CD14-positive monocyte (primary cell): ENCODE results near the gene ENPP5. TPM values are rescaled to one million over a fixed set of nuclear protein-coding genes. Genes with fewer than 3 reads are reported as not detected.

ENCODE experiments used
- DNase-seq, 3 donors: peaks; one replicate each; pipeline ENCODE4 v3.0.0-alpha.2; 2011 to 2022
- H2AFZ ChIP-seq: 2 replicates; pipeline ENCODE4 v1.6.0; 2012; ENCODE audit warnings: mild to moderate bottlenecking, low read depth, low read length, inconsistent platforms; ENCODE audit not compliant: insufficient read depth, poor library complexity, severe bottlenecking
- H3K27ac ChIP-seq, 2 donors: 1 replicate in 1 of 2; 2 replicates in 1 of 2; pipeline ENCODE4 v1.5.1; 2012 to 2013; ENCODE audit warnings: low read length in 2 of 2, control low read depth in 1 of 2, inconsistent platforms in 1 of 2, low read depth in 1 of 2, mild to moderate bottlenecking in 1 of 2
- H3K27me3 ChIP-seq, 2 donors: one replicate each; pipeline versions ENCODE4 v1.6.0 to v1.6.1; 2011 to 2013; ENCODE audit warnings: low read length in 2 of 2; ENCODE audit not compliant: control insufficient read depth in 2 of 2, insufficient read depth in 2 of 2
- H3K36me3 ChIP-seq, 2 donors: replicated peaks in 1 of 2; 1 replicate in 1 of 2; 2 replicates in 1 of 2; pipeline versions ENCODE4 v1.5.1 to v1.6.1; 2012 to 2013; ENCODE audit warnings: low read length in 2 of 2, control low read depth in 1 of 2, inconsistent platforms in 1 of 2, mild to moderate bottlenecking in 1 of 2; ENCODE audit not compliant: insufficient read depth in 2 of 2, control insufficient read depth in 1 of 2
- H3K4me1 ChIP-seq, 2 donors: 1 replicate in 1 of 2; 2 replicates in 1 of 2; pipeline versions ENCODE4 v1.5.1 to v1.6.1; 2012 to 2013; ENCODE audit warnings: low read length in 2 of 2, control low read depth in 1 of 2, inconsistent platforms in 1 of 2, mild to moderate bottlenecking in 1 of 2, moderate library complexity in 1 of 2; ENCODE audit not compliant: insufficient read depth in 2 of 2, control insufficient read depth in 1 of 2
- H3K4me2 ChIP-seq: replicated peaks from 2 replicates; pipeline ENCODE3; 2012; ENCODE audit warnings: low read length, moderate library complexity, mild to moderate bottlenecking; ENCODE audit not compliant: poor library complexity, severe bottlenecking; ENCODE audit errors: extremely low read depth
- H3K4me3 ChIP-seq, 3 experiments: fragments of 200-600 bp in 1 of 3; sonication (generic) in 1 of 3; replicated peaks in 1 of 3; 1 replicate in 2 of 3; 2 replicates in 1 of 3; pipeline ENCODE4 v1.5.1; 2011 to 2013; ENCODE audit warnings: low read length in 3 of 3, mild to moderate bottlenecking in 3 of 3, control low read depth in 2 of 3, low read depth in 2 of 3, inconsistent platforms in 1 of 3, moderate library complexity in 1 of 3
- H3K79me2 ChIP-seq: 2 replicates; pipeline ENCODE4 v1.6.0; 2012; ENCODE audit warnings: mild to moderate bottlenecking, control low read depth, inconsistent platforms, low read length, moderate library complexity; ENCODE audit not compliant: insufficient read depth
- H3K9ac ChIP-seq: 2 replicates; pipeline ENCODE4 v1.6.0; 2017; ENCODE audit warnings: low read length, mild to moderate bottlenecking; ENCODE audit not compliant: insufficient read depth, poor library complexity, severe bottlenecking
- H3K9me3 ChIP-seq, 2 donors: replicated peaks in 1 of 2; 1 replicate in 1 of 2; 2 replicates in 1 of 2; pipeline versions ENCODE4 v1.5.1 to v1.6.1; 2012 to 2013; ENCODE audit warnings: low read length in 2 of 2, control low read depth in 1 of 2; ENCODE audit not compliant: control insufficient read depth in 1 of 2, insufficient read depth in 1 of 2
- H4K20me1 ChIP-seq: 2 replicates; pipeline ENCODE4 v1.6.0; 2012; ENCODE audit warnings: mild to moderate bottlenecking, low read length, control low read depth, moderate library complexity; ENCODE audit not compliant: insufficient read depth
- H3K27ac Mint-ChIP-seq, 7 donors: one replicate each; pipeline ENCODE4 v1.8.0; 2020; ENCODE audit warnings: mild to moderate bottlenecking in 7 of 7, mixed read lengths in 7 of 7, moderate library complexity in 6 of 7, inconsistent platforms in 2 of 7
- H3K27me3 Mint-ChIP-seq, 3 donors: one replicate each; pipeline ENCODE4 v1.8.0; 2021 to 2022; ENCODE audit warnings: low read depth in 3 of 3, mild to moderate bottlenecking in 3 of 3, mixed read lengths in 3 of 3, moderate library complexity in 3 of 3, inconsistent platforms in 1 of 3
- H3K36me3 Mint-ChIP-seq, 2 donors: one replicate each; pipeline ENCODE4 v1.8.0; 2020; ENCODE audit warnings: mixed read lengths in 2 of 2, inconsistent platforms in 1 of 2, mild to moderate bottlenecking in 1 of 2
- H3K4me1 Mint-ChIP-seq: one replicate; pipeline ENCODE4 v1.8.0; 2020; ENCODE audit warnings: mild to moderate bottlenecking, mixed read lengths
- H3K4me3 Mint-ChIP-seq, 2 donors: one replicate each; pipeline ENCODE4 v1.8.0; 2020; ENCODE audit warnings: mild to moderate bottlenecking in 2 of 2, mixed read lengths in 2 of 2, moderate library complexity in 1 of 2
- H3K9me3 Mint-ChIP-seq, 7 donors: one replicate each; pipeline ENCODE4 v1.8.0; 2020 to 2022; ENCODE audit warnings: mixed read lengths in 7 of 7, mild to moderate bottlenecking in 6 of 7, moderate library complexity in 6 of 7, inconsistent platforms in 2 of 7
- WGBS: methylation state at CpG from one replicate; pipeline ENCODE4 v1.1.5; 2013; ENCODE audit warnings: missing lambda C conversion rate; ENCODE audit not compliant: insufficient coverage; 5-methylcytosine and 5-hydroxymethylcytosine counted together
- intact Hi-C, 2 donors: fragments of 100-400 bp; cut with micrococcal nuclease; formaldehyde crosslinking; loops; one replicate each; pipeline versions ENCODE4 v1.15.0 to v1.15.1; 2023
- polyA plus RNA-seq, 3 donors: library from polyadenylated mRNA; depleted of rRNA in 1 of 3; unstranded in 2 of 3; stranded (reverse) in 1 of 3; fragments of 300-500 nt in 2 of 3; fragments of >200 nt in 1 of 3; fragmentation: Illumina TruSeq in 2 of 3; gene quantifications; 1 replicate in 2 of 3; 2 replicates in 1 of 3; pipeline ENCODE4 v1.2.3, GENCODE V29; 2012 to 2021
- TF ChIP-seq, protein P1 (sequence below): fragments of 200-600 bp; IDR thresholded peaks from one replicate; pipeline ENCODE4 v1.8.0; 2022; ENCODE audit warnings: antibody characterized with exemption, mild to moderate bottlenecking

Gene ENPP5
- polyA plus RNA-seq, 3 donors: not detected

DNA sequence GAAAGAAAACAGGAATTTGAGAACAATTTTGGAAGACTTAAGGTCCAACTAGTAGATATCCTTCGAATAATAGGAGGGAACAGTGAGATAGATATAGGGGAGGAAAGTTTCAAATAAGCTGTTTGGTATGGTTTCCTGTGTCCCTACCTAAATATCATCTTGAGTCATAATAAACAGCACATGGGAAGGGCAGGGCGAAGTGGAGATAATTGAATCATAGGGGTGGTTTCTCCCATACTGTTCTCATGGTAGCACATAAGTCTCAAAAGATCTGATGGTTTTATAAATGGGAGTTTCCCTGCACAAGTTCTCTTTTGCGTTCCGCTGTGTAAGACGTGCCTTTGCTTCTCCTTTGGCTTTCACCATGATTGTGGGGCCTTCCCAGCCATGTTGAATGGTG lies 39.5 kb upstream of the ENPP5 start:
- Mint-ChIP-seq H3K9me3 (peaks cover 0 to 2% (median 0%) of the 10 kb centered on the region in 7 donors), H3K4me3 (no peak overlapping the region), H3K27ac (no peak overlapping the region), H3K36me3 (no peaks in the 10 kb centered on the region), H3K4me1 (peaks cover 2% of the 10 kb centered on the region), H3K27me3 (peaks cover 0 to 2% (median 0%) of the 10 kb centered on the region in 3 donors)
- H3K9me3 ChIP-seq: no peaks in the 10 kb centered on the region
- no peak overlapping the region for H3K27ac ChIP-seq
- no peak overlapping the region for H3K4me2 ChIP-seq
- H3K27me3 ChIP-seq: no peaks in the 10 kb centered on the region
- TF ChIP-seq, protein P1, sequence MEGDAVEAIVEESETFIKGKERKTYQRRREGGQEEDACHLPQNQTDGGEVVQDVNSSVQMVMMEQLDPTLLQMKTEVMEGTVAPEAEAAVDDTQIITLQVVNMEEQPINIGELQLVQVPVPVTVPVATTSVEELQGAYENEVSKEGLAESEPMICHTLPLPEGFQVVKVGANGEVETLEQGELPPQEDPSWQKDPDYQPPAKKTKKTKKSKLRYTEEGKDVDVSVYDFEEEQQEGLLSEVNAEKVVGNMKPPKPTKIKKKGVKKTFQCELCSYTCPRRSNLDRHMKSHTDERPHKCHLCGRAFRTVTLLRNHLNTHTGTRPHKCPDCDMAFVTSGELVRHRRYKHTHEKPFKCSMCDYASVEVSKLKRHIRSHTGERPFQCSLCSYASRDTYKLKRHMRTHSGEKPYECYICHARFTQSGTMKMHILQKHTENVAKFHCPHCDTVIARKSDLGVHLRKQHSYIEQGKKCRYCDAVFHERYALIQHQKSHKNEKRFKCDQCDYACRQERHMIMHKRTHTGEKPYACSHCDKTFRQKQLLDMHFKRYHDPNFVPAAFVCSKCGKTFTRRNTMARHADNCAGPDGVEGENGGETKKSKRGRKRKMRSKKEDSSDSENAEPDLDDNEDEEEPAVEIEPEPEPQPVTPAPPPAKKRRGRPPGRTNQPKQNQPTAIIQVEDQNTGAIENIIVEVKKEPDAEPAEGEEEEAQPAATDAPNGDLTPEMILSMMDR: no peak
- 80% methylated on average over 1 of the region's 5 CpGs for WGBS
- H3K4me3 ChIP-seq: no peak overlapping the region
- no peak overlapping the region for H2AFZ ChIP-seq
- DNase-seq: no peak
- H3K79me2 ChIP-seq: no peaks in the 10 kb centered on the region
- no peak overlapping the region for H3K9ac ChIP-seq
- H3K4me1 ChIP-seq: no peaks in the 10 kb centered on the region
- no peaks in the 10 kb centered on the region for H4K20me1 ChIP-seq
- intact Hi-C loops: no loop called here
- no peaks in the 10 kb centered on the region for H3K36me3 ChIP-seq

DNA sequence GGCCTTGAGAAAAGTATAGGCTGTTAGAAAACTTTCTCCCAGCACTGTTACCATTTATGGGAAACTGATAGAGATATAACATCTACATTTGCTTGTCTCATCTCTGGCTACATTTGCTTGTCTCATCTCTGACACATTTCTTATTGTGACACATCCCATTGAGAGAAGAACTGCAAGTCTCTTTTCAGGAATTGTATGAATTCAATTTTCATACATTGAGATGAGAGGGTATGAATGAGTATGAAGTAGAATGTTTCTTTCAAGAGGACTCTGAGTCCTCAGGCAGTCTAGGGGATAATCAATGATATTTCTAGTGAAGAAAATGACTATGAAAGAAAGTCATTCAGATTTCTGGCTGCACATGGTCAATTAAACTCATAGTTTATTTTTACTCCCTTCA lies 37.5 kb upstream of the ENPP5 start:
- no peak overlapping the region for H3K27ac ChIP-seq
- H3K27me3 ChIP-seq: no peaks in the 10 kb centered on the region
- no peaks in the 10 kb centered on the region for H3K79me2 ChIP-seq
- intact Hi-C loops: no loop called here
- no peaks in the 10 kb centered on the region for H3K36me3 Mint-ChIP-seq
- no peaks in the 10 kb centered on the region for H3K36me3 ChIP-seq
- H3K9me3 ChIP-seq: no peaks in the 10 kb centered on the region
- DNase-seq: no peak
- peaks cover 0 to 6% (median 0%) of the 10 kb centered on the region in 7 donors for H3K9me3 Mint-ChIP-seq
- TF ChIP-seq, protein P1: no peak
- H3K27me3 Mint-ChIP-seq: peaks cover 0 to 3% (median 0%) of the 10 kb centered on the region in 3 donors
- no peak overlapping the region for H3K4me2 ChIP-seq
- no peak overlapping the region for H3K27ac Mint-ChIP-seq
- no peaks in the 10 kb centered on the region for H3K4me1 ChIP-seq
- H3K4me3 Mint-ChIP-seq: no peak overlapping the region
- H3K9ac ChIP-seq: no peak overlapping the region
- H3K4me1 Mint-ChIP-seq: peaks cover 2% of the 10 kb centered on the region
- H4K20me1 ChIP-seq: no peaks in the 10 kb centered on the region
- no peak overlapping the region for H3K4me3 ChIP-seq
- no peak overlapping the region for H2AFZ ChIP-seq
